ENCODE results near the gene KRTAP24-1.

The KRTAP24-1 gene

DNA sequence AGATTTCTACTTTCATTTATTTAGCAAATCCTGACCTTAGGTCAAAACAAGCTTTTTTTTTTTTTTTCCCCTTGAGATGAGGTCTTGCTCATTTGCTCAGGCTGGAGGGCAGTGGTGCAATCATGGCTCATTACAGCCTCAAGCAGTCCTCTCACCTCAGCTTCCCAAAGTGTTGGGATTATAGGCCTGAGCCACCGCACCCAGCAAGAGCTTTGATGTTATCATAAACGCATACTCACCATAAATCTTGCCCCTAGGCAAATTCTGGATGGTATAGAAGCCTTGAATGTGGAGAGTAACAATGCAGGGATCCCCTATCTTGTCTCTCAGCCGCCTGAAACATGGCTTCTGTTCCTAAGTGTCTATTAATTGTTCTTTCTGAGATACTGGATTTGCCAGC, 42.1 kb downstream of the KRTAP24-1 start:
- Histone ChIP-seq H3K9ac (no peak overlapping the region), H3K27me3 (no peaks in the 10 kb centered on the region), H3K4me2 (no peak overlapping the region), H3K27ac (no peak overlapping the region), H3K4me1 (no peaks in the 10 kb centered on the region), H3K36me3 (no peaks in the 10 kb centered on the region), H4K20me1 (no peaks in the 10 kb centered on the region), H3K9me3 (no peaks in the 10 kb centered on the region), H3K4me3 (no peak overlapping the region)
- no peak for TF ChIP-seq Cebpa-rat (IDR thresholded peaks at IDR 0.05)

DNA sequence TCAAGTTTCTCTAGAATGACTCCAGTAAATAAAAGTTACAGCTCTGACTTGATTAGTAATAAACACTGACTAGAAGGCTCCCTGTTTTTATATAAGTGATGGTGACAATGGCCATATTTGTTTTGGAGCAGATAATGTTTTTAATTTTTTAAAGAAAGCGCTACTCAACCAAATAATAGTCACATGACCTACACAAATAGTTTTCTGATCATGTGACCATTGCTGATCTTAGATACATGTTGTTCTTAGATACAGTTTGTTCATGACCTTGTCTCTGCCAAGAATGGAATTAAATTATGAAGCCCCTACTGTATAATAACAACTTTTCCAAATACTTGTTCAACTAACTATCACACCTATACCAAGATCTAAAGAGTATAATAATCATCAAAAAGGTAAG, 44.6 kb downstream of the KRTAP24-1 start:
- Histone ChIP-seq H4K20me1 (no peaks in the 10 kb centered on the region), H3K27me3 (no peaks in the 10 kb centered on the region), H3K4me1 (no peaks in the 10 kb centered on the region), H3K4me3 (no peak overlapping the region), H3K4me2 (no peak overlapping the region), H3K9me3 (no peaks in the 10 kb centered on the region), H3K27ac (no peak overlapping the region), H3K36me3 (no peaks in the 10 kb centered on the region), H3K9ac (no peak overlapping the region)
- TF ChIP-seq Cebpa-rat (IDR thresholded peaks at IDR 0.05), result no peak

DNA sequence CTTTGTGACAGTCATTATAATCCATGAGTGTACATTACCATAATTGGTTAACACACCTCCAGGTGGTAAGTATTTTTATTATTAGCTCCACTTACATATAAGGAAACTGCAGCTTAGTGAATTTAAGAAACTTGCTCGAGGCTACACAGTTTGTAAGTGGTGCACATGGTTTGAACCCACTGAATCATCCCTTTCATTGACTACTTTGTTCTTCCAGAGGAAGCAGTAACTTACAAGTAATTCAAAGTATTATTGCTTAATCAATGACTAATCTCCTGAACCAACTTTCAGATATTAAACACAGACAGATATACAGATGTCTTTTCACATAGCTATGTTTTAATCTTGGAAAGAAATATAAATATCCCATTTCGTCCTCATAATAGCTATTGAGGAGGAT, 48.1 kb downstream of the KRTAP24-1 start:
- Histone ChIP-seq H3K36me3 (no peaks in the 10 kb centered on the region), H3K4me1 (no peaks in the 10 kb centered on the region), H3K9ac (no peak overlapping the region), H3K4me2 (no peak overlapping the region), H3K9me3 (no peaks in the 10 kb centered on the region), H3K4me3 (no peak overlapping the region), H3K27me3 (no peaks in the 10 kb centered on the region), H4K20me1 (no peaks in the 10 kb centered on the region), H3K27ac (no peak overlapping the region)
- TF ChIP-seq Cebpa-rat (IDR thresholded peaks at IDR 0.05), result no peak

DNA sequence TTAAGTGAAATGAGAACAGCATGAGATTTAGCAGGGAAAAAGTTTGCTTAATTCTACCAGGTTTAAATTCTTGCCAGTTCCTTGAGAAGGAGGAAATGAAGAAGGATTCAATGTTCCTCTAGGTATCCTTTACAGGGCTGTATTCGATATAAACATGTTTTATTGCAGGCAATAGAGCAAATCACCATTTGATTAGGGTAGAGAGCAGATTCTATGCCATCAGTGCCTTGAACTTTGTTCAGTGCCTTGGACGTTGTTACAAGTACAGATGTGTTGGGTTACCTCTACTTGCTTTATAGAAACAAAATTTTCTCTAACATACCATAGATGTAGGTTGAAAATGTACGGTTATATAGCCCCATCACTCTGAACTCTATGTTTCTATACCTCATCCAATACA, 48.7 kb downstream of the KRTAP24-1 start:
- H3K9ac ChIP-seq, result no peak overlapping the region
- H4K20me1 ChIP-seq, result no peaks in the 10 kb centered on the region
- no peaks in the 10 kb centered on the region for H3K27me3 ChIP-seq
- no peaks in the 10 kb centered on the region for H3K36me3 ChIP-seq
- no peaks in the 10 kb centered on the region for H3K9me3 ChIP-seq
- no peaks in the 10 kb centered on the region for H3K4me1 ChIP-seq
- H3K4me3 ChIP-seq, result no peak overlapping the region
- no peak overlapping the region for H3K27ac ChIP-seq
- H3K4me2 ChIP-seq, result no peak overlapping the region
- TF ChIP-seq Cebpa-rat (IDR thresholded peaks at IDR 0.05), result no peak

GRCh38 chr21:30233228-30234020, 49.3 kb downstream of the KRTAP24-1 start:
- TF ChIP-seq Cebpa-rat (IDR thresholded peaks at IDR 0.05), result no peak
- Histone ChIP-seq H3K36me3 (no peaks in the 10 kb centered on the region), H3K9me3 (no peaks in the 10 kb centered on the region), H3K27me3 (no peaks in the 10 kb centered on the region), H3K9ac (no peak overlapping the region), H3K4me1 (no peaks in the 10 kb centered on the region), H3K4me3 (no peak overlapping the region), H3K4me2 (no peak overlapping the region), H3K27ac (no peak overlapping the region), H4K20me1 (no peaks in the 10 kb centered on the region)

GRCh38 chr21:30232011-30232410, 50.7 kb downstream of the KRTAP24-1 start:
- Histone ChIP-seq H4K20me1 (no peaks in the 10 kb centered on the region), H3K4me2 (no peak overlapping the region), H3K4me1 (no peaks in the 10 kb centered on the region), H3K9me3 (no peaks in the 10 kb centered on the region), H3K36me3 (no peaks in the 10 kb centered on the region), H3K27me3 (no peaks in the 10 kb centered on the region), H3K27ac (no peak overlapping the region), H3K4me3 (no peak overlapping the region), H3K9ac (no peak overlapping the region)
- no peak for TF ChIP-seq Cebpa-rat (IDR thresholded peaks at IDR 0.05)
